Panc1 (cell line): ENCODE results near the gene CBX4. TPM values are rescaled to one million over a fixed set of nuclear protein-coding genes. Genes with fewer than 3 reads are reported as not detected.

Experiments used
- ATAC-seq: fragments of 200-7000 bp; cut with Tn5 transposase; 2 replicates; pipeline ENCODE4 v1.9.1; 2020; ENCODE audit warnings: mild to moderate bottlenecking, moderate library complexity
- BruUV-seq: library from RNA; stranded (reverse); fragments of 400-500 nt; replicated peaks from 2 replicates; lab custom pipeline; 2021; lab: Mats Ljungman, UMichigan
- CTCF ChIA-PET: fragments of 300-600 bp; sonication (Branson Sonifier 250); formaldehyde crosslinking; loops from one replicate; lab custom pipeline; 2022; ENCODE audit warnings: antibody characterized with exemption; lab: Charles Lee
- POLR2A ChIA-PET: fragments of 300-600 bp; sonication (Branson Sonifier 250); formaldehyde crosslinking; loops from one replicate; lab custom pipeline; 2022; ENCODE audit warnings: antibody characterized with exemption; lab: Charles Lee
- DNase-seq: peaks from one replicate; pipeline ENCODE4 v3.0.0-alpha.2; 2010; ENCODE audit warnings: low read depth, low spot score
- H3K27ac ChIP-seq: 2 replicates; pipeline ENCODE4 v1.5.1; 2011; ENCODE audit warnings: mild to moderate bottlenecking, low read length, inconsistent platforms
- H3K27me3 ChIP-seq: fragments of 200-500 bp; sonication (Bioruptor generic); 2 replicates; pipeline ENCODE4 v1.6.0; 2014; ENCODE audit warnings: low read length, inconsistent platforms; ENCODE audit not compliant: control insufficient read depth, insufficient read depth
- H3K36me3 ChIP-seq: fragments of 200-500 bp; sonication (Bioruptor generic); 2 replicates; pipeline ENCODE4 v1.5.1; 2014; ENCODE audit warnings: inconsistent platforms, mild to moderate bottlenecking, low read length, moderate library complexity; ENCODE audit not compliant: control insufficient read depth, insufficient read depth
- H3K4me1 ChIP-seq: 2 replicates; pipeline ENCODE4 v1.5.1; 2011; ENCODE audit warnings: inconsistent platforms, mild to moderate bottlenecking, low read length, moderate library complexity; ENCODE audit not compliant: control insufficient read depth, insufficient read depth
- H3K4me3 ChIP-seq, 2 experiments: 2 replicates each; pipeline ENCODE4 v1.5.1; 2011 to 2012; ENCODE audit warnings: low read depth in 2 of 2, low read length in 2 of 2, mild to moderate bottlenecking in 2 of 2, inconsistent platforms in 1 of 2, moderate library complexity in 1 of 2
- H3K9me3 ChIP-seq: fragments of 200-500 bp; sonication (Bioruptor generic); 2 replicates; pipeline ENCODE4 v1.5.1; 2014; ENCODE audit warnings: low read depth, mild to moderate bottlenecking, inconsistent platforms, low read length, moderate library complexity; ENCODE audit not compliant: control insufficient read depth, insufficient read depth
- POLR2AphosphoS5 ChIP-seq: IDR thresholded peaks from 2 replicates; pipeline ENCODE4 v1.6.1; 2012; ENCODE audit warnings: mild to moderate bottlenecking, low read depth, low read length, moderate library complexity
- SIN3A ChIP-seq: IDR thresholded peaks from 2 replicates; pipeline ENCODE4 v1.6.1; 2012; ENCODE audit warnings: low read depth, mild to moderate bottlenecking, low read length, moderate library complexity, borderline replicate concordance; ENCODE audit not compliant: insufficient read depth
- TCF7L2 ChIP-seq: IDR thresholded peaks from 2 replicates; pipeline ENCODE4 v1.6.1; 2011; ENCODE audit warnings: mild to moderate bottlenecking, low read depth, low read length, inconsistent platforms
- in situ Hi-C: cut with HindIII; loops from 2 replicates; pipeline ENCODE4 v1.10.0; 2016; ENCODE audit warnings: low sequenced_read_pairs, low pct_unique_long_range_greater_than_20kb
- intact Hi-C: fragments of 100-400 bp; cut with micrococcal nuclease; formaldehyde crosslinking; loops from one replicate; pipeline ENCODE4 v1.10.0; 2022; ENCODE audit not compliant: unreplicated experiment
- total RNA-seq: library from RNA; stranded (reverse); gene quantifications from one replicate; pipeline ENCODE4 v1.2.1, GENCODE V29; 2021; ENCODE audit not compliant: unreplicated experiment
- TF ChIP-seq, protein P1 (sequence below): fragments of 450-650 bp; IDR thresholded peaks from 2 replicates; pipeline ENCODE4 v1.5.1; 2017; ENCODE audit warnings: mild to moderate bottlenecking
- TF ChIP-seq, protein P2 (sequence below), 2 experiments: IDR thresholded peaks; 2 replicates each; pipeline ENCODE4 v1.6.1; 2011 to 2012; ENCODE audit warnings: low read depth in 2 of 2, control low read depth in 1 of 2, low read length in 1 of 2, mild to moderate bottlenecking in 1 of 2, moderate library complexity in 1 of 2; ENCODE audit not compliant: insufficient read depth in 1 of 2

CBX4 gene
- total RNA-seq, 1 experiment from 2014 or later: 48.6 TPM

DNA sequence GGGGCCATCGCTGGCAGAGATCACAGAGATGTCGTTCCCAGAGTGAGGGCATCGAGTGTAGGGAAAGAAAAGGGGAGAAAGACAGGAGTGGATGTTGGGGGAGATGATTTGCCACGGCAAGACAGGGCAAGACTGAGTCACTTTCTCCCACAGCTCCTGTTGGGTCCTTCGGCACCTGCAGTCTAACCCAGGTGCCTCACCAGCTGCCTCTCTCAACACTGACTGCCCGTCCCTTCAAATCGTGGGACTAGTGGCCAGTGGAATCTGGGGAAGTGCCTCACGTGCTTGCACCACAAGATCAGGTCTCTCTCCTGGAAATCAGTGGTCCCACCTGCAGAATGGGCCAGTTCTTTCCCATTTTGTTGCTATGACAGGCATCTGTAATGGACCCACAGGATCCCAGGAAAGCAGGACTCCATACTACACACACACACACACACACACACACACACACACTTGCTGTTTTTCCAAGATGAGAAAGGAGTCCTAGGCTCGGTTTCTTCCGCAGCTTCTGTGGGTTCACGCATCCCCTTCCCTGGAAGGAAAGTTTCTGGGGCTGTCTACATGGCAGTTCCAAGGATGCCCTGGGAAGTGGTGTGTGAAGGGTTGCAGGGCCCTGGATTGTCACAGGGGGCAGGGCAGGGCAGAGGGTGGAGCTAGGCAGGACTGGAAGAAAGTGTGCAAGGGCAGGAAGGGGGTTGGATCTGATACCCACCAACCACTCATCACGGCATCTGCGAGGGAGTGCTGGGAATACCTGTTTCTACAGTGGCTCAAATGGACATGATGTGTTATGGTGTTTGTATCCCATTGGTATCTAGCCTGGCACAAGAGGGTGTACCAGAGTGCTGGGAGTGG is 32.1 kb downstream of the CBX4 start:
- no TSS peak for BruUV-seq
- ChIA-PET POLR2A (interaction anchor here (1.8 kb wide), 1 partner anchor 28 kb away, joined by 8 read pairs; no protein-coding TSS in a partner anchor), CTCF (interaction anchor here (0.6 to 1.2 kb wide), 3 partner anchors 10 to 164 kb away, joined by 3 to 4 read pairs (median 4); no protein-coding TSS in a partner anchor)
- Histone ChIP-seq H3K27me3 (peaks cover 4% of the 10 kb centered on the region; the same call in 1 of the 2 replicates), H3K9me3 (no peaks in the 10 kb centered on the region), H3K4me3 (no peak overlapping the region), H3K36me3 (no peaks in the 10 kb centered on the region), H3K4me1 (peaks cover 23% of the 10 kb centered on the region), H3K27ac (no peak overlapping the region)
- intact Hi-C loops (loop anchor here (5.0 kb wide), 1 partner anchor 185 kb away; no protein-coding TSS in a partner anchor), in situ Hi-C loops (no loop called here)
- ATAC-seq (no peak), DNase-seq (no peak)
- TF ChIP-seq POLR2AphosphoS5 (no peak), SIN3A (no peak), TCF7L2 (no peak)
- TF ChIP-seq, protein P1, sequence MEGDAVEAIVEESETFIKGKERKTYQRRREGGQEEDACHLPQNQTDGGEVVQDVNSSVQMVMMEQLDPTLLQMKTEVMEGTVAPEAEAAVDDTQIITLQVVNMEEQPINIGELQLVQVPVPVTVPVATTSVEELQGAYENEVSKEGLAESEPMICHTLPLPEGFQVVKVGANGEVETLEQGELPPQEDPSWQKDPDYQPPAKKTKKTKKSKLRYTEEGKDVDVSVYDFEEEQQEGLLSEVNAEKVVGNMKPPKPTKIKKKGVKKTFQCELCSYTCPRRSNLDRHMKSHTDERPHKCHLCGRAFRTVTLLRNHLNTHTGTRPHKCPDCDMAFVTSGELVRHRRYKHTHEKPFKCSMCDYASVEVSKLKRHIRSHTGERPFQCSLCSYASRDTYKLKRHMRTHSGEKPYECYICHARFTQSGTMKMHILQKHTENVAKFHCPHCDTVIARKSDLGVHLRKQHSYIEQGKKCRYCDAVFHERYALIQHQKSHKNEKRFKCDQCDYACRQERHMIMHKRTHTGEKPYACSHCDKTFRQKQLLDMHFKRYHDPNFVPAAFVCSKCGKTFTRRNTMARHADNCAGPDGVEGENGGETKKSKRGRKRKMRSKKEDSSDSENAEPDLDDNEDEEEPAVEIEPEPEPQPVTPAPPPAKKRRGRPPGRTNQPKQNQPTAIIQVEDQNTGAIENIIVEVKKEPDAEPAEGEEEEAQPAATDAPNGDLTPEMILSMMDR: no peak
- TF ChIP-seq, protein P2, sequence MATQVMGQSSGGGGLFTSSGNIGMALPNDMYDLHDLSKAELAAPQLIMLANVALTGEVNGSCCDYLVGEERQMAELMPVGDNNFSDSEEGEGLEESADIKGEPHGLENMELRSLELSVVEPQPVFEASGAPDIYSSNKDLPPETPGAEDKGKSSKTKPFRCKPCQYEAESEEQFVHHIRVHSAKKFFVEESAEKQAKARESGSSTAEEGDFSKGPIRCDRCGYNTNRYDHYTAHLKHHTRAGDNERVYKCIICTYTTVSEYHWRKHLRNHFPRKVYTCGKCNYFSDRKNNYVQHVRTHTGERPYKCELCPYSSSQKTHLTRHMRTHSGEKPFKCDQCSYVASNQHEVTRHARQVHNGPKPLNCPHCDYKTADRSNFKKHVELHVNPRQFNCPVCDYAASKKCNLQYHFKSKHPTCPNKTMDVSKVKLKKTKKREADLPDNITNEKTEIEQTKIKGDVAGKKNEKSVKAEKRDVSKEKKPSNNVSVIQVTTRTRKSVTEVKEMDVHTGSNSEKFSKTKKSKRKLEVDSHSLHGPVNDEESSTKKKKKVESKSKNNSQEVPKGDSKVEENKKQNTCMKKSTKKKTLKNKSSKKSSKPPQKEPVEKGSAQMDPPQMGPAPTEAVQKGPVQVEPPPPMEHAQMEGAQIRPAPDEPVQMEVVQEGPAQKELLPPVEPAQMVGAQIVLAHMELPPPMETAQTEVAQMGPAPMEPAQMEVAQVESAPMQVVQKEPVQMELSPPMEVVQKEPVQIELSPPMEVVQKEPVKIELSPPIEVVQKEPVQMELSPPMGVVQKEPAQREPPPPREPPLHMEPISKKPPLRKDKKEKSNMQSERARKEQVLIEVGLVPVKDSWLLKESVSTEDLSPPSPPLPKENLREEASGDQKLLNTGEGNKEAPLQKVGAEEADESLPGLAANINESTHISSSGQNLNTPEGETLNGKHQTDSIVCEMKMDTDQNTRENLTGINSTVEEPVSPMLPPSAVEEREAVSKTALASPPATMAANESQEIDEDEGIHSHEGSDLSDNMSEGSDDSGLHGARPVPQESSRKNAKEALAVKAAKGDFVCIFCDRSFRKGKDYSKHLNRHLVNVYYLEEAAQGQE (IDR thresholded peaks at IDR 0.05; ENCODE audit: insufficient read depth in 1 of 2, low read depth in 2 of 2, low read length in 1 of 2): no peak

DNA sequence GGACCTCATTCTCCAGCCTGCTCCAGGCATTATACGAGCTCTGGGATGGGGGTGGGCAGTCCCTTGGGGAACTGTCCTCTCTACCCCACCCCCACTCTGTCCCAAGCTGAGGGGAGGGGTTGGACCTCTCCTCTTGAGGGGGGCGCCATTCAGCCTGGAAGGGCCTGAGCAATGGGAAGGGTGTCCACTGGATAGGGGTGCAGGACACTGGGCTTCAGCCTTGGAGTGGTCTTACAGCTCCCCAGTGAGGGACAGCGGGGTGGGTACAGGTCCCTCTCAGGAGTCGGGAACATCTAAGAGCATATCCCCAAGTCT is 32.8 kb downstream of the CBX4 start:
- BruUV-seq: no TSS peak
- H3K4me3 ChIP-seq: no peak overlapping the region
- intact Hi-C loops: loop anchor here (5.0 kb wide), 1 partner anchor 186 kb away; no protein-coding TSS in a partner anchor
- in situ Hi-C loops: no loop called here
- ATAC-seq (no peak), DNase-seq (no peak)
- H3K4me1 ChIP-seq: peaks cover 22% of the 10 kb centered on the region
- ChIA-PET POLR2A (no interaction called here), CTCF (interaction anchor here (0.7 kb wide), 1 partner anchor 9 kb away, joined by 4 read pairs; no protein-coding TSS in a partner anchor)
- no peak for TF ChIP-seq TCF7L2
- TF ChIP-seq, protein P1: no peak
- no peak for TF ChIP-seq SIN3A
- TF ChIP-seq POLR2AphosphoS5: no peak
- TF ChIP-seq, protein P2 (IDR thresholded peaks at IDR 0.05; ENCODE audit: insufficient read depth in 1 of 2, low read depth in 2 of 2, low read length in 1 of 2): no peak
- H3K36me3 ChIP-seq: no peaks in the 10 kb centered on the region
- no peaks in the 10 kb centered on the region for H3K9me3 ChIP-seq
- peaks cover 4% of the 10 kb centered on the region; the same call in 1 of the 2 replicates for H3K27me3 ChIP-seq
- no peak overlapping the region for H3K27ac ChIP-seq
